ENCODE results near the gene DOCK8.

DNA sequence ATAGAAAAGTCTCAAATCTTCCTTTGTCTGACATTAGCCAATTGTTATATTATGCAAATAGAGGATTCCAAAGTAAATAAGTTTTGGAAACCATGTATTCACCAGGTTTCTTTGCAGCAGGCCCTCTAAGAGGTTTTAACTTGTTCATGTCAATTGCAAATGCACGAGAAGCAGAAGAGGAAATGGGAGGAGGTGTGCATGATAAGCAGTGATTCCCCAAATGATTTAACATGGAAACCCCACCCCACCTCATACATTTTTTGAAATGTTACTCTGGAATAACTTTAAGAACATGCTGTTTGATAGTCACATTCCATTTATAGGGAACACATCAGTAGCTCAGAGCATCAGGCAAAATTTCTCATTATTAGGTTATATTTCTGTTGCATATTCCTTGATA, 190.7 kb downstream of the DOCK8 start:
- TF ChIP-seq, protein P1, sequence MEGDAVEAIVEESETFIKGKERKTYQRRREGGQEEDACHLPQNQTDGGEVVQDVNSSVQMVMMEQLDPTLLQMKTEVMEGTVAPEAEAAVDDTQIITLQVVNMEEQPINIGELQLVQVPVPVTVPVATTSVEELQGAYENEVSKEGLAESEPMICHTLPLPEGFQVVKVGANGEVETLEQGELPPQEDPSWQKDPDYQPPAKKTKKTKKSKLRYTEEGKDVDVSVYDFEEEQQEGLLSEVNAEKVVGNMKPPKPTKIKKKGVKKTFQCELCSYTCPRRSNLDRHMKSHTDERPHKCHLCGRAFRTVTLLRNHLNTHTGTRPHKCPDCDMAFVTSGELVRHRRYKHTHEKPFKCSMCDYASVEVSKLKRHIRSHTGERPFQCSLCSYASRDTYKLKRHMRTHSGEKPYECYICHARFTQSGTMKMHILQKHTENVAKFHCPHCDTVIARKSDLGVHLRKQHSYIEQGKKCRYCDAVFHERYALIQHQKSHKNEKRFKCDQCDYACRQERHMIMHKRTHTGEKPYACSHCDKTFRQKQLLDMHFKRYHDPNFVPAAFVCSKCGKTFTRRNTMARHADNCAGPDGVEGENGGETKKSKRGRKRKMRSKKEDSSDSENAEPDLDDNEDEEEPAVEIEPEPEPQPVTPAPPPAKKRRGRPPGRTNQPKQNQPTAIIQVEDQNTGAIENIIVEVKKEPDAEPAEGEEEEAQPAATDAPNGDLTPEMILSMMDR (IDR thresholded peaks at IDR 0.05), result no peak
- TF ChIP-seq EZH2phosphoT487 (IDR thresholded peaks at IDR 0.05), result no peak
- no peak for TF ChIP-seq EZH2 (IDR thresholded peaks at IDR 0.05)

Data from neural progenitor cell (in vitro differentiated cells).